Fibroblast of lung (primary cell): ENCODE results near the gene TRAF3. TPM values are rescaled to one million over a fixed set of nuclear protein-coding genes. Genes with fewer than 3 reads are reported as not detected.

ENCODE experiments used
- DNase-seq, 2 donors: peaks; one replicate each; pipeline versions ENCODE4 v3.0.0 to v3.0.0-alpha.2; 2010; ENCODE audit warnings: low read depth in 2 of 2
- H2AFZ ChIP-seq: 2 replicates; pipeline ENCODE4 v1.5.1; 2012; ENCODE audit warnings: low read length, control low read depth, inconsistent platforms
- H3K27ac ChIP-seq: 2 replicates; pipeline ENCODE4 v1.5.1; 2011; ENCODE audit warnings: low read length, control low read depth; ENCODE audit not compliant: insufficient read depth
- H3K27me3 ChIP-seq: 2 replicates; pipeline ENCODE4 v1.5.1; 2011; ENCODE audit warnings: mild to moderate bottlenecking, low read length; ENCODE audit not compliant: control insufficient read depth, insufficient read depth
- H3K36me3 ChIP-seq: 2 replicates; pipeline ENCODE4 v1.5.1; 2011; ENCODE audit warnings: low read length; ENCODE audit not compliant: control insufficient read depth, insufficient read depth
- H3K4me1 ChIP-seq: 2 replicates; pipeline ENCODE4 v1.5.1; 2011; ENCODE audit warnings: low read length; ENCODE audit not compliant: control insufficient read depth, insufficient read depth; ENCODE audit errors: extremely low read depth
- H3K4me2 ChIP-seq: 2 replicates; pipeline ENCODE4 v1.5.1; 2011; ENCODE audit warnings: low read length, control low read depth; ENCODE audit not compliant: insufficient read depth; ENCODE audit errors: extremely low read depth
- H3K4me3 ChIP-seq, 4 experiments: fragments of 200-600 bp in 1 of 4; sonication (generic) in 1 of 4; replicated peaks in 1 of 4; 2 replicates each; pipeline ENCODE4 v1.5.1; 2011 to 2016; ENCODE audit warnings: low read length in 4 of 4, low read depth in 3 of 4, mild to moderate bottlenecking in 3 of 4, control low read depth in 2 of 4, inconsistent platforms in 1 of 4, mixed read lengths in 1 of 4; ENCODE audit not compliant: insufficient read depth in 1 of 4; ENCODE audit errors: control extremely low read depth in 1 of 4
- H3K79me2 ChIP-seq: 2 replicates; pipeline ENCODE4 v1.5.1; 2012; ENCODE audit warnings: mild to moderate bottlenecking, low read length, inconsistent platforms; ENCODE audit not compliant: control insufficient read depth, insufficient read depth
- H3K9ac ChIP-seq: 2 replicates; pipeline ENCODE4 v1.5.1; 2011; ENCODE audit warnings: mild to moderate bottlenecking, low read length, control low read depth; ENCODE audit not compliant: insufficient read depth
- H3K9me3 ChIP-seq: 2 replicates; pipeline ENCODE4 v1.5.1; 2012; ENCODE audit warnings: low read depth, low read length; ENCODE audit not compliant: control insufficient read depth, insufficient read depth
- H4K20me1 ChIP-seq: 2 replicates; pipeline ENCODE4 v1.5.1; 2011; ENCODE audit warnings: low read length; ENCODE audit not compliant: control insufficient read depth, insufficient read depth; ENCODE audit errors: extremely low read depth
- CTCF ChIP-seq, 2 donors: IDR thresholded peaks in 1 of 2; conservative IDR thresholded peaks in 1 of 2; 1 replicate in 1 of 2; 2 replicates in 1 of 2; pipeline ENCODE4 v1.5.1; 2011 to 2012; ENCODE audit warnings: low read length in 2 of 2, control low read depth in 1 of 2, inconsistent platforms in 1 of 2, low read depth in 1 of 2, mild to moderate bottlenecking in 1 of 2
- EZH2 ChIP-seq: IDR thresholded peaks from 2 replicates; pipeline ENCODE4 v1.5.1; 2012; ENCODE audit warnings: low read length, control low read depth, mild to moderate bottlenecking; ENCODE audit errors: missing control alignments
- polyA plus RNA-seq, 2 donors: library from polyadenylated mRNA; depleted of rRNA in 1 of 2; stranded (reverse) in 1 of 2; unstranded in 1 of 2; fragments of >200 nt; gene quantifications; 2 replicates each; pipeline ENCODE4 v1.2.1, GENCODE V29; 2011 to 2012; ENCODE audit warnings: missing spikeins in 1 of 2
- total RNA-seq: library from RNA; depleted of rRNA; stranded (reverse); fragments of >200 nt; gene quantifications from 2 replicates; pipeline ENCODE4 v1.2.1, GENCODE V29; 2014

TRAF3 gene
- total and polyA plus RNA-seq, 2 donors (not counting 1 experiment from before 2014, with no cell fraction given) = 12.1 to 14.4 TPM

- Histone ChIP-seq H3K79me2 (no peaks in the 10 kb centered on the region), H3K4me3 (no peak overlapping the region), H3K36me3 (no peaks in the 10 kb centered on the region), H4K20me1 (no peaks in the 10 kb centered on the region), H3K9ac (no peak overlapping the region), H3K4me1 (peaks cover 2% of the 10 kb centered on the region), H2AFZ (no peak overlapping the region), H3K9me3 (no peaks in the 10 kb centered on the region), H3K27ac (no peak overlapping the region), H3K27me3 (no peaks in the 10 kb centered on the region), H3K4me2 (no peak overlapping the region)
- no peak for DNase-seq
- no peak for TF ChIP-seq EZH2
- TF ChIP-seq CTCF (conservative IDR thresholded peaks at IDR 0.05 in 1 of 2, IDR thresholded peaks at IDR 0.05 in 1 of 2; ENCODE audit: low read depth in 1 of 2, low read length in 2 of 2) = no peak
These were observed 120.2 kb downstream of the TRAF3 start for GRCh38 chr14:102897299-102898027.

DNA sequence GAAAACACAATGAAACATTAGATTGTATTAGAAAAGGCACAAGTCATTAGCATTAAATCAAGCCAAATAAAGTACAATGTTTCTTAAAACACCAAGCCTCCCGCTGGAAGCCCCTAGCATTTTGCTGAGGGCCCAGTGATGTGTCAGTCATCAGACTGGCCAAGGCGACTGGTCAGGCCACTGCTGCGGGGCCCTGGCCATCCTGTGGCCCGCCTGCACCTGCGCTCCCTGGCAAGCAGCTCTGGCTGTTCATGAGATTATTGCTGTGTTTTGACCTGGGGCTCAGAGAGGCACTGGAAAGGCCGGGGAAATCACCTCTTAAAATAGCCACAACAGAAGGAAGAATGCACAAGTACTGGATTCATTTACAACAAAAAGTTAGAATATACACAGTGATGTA, 121.0 kb downstream of the TRAF3 start:
- H3K27me3 ChIP-seq = no peaks in the 10 kb centered on the region
- H3K4me2 ChIP-seq = no peak overlapping the region
- TF ChIP-seq CTCF (conservative IDR thresholded peaks at IDR 0.05 in 1 of 2, IDR thresholded peaks at IDR 0.05 in 1 of 2; ENCODE audit: low read depth in 1 of 2, low read length in 2 of 2) (no peak), EZH2 (no peak)
- H3K9me3 ChIP-seq = no peaks in the 10 kb centered on the region
- H3K27ac ChIP-seq = no peak overlapping the region
- H3K36me3 ChIP-seq = no peaks in the 10 kb centered on the region
- H4K20me1 ChIP-seq = no peaks in the 10 kb centered on the region
- H3K4me1 ChIP-seq = peaks cover under 1% of the 10 kb centered on the region
- H3K79me2 ChIP-seq = no peaks in the 10 kb centered on the region
- no peak overlapping the region for H3K9ac ChIP-seq
- H2AFZ ChIP-seq = no peak overlapping the region
- DNase-seq = no peak
- H3K4me3 ChIP-seq = no peak overlapping the region

DNA sequence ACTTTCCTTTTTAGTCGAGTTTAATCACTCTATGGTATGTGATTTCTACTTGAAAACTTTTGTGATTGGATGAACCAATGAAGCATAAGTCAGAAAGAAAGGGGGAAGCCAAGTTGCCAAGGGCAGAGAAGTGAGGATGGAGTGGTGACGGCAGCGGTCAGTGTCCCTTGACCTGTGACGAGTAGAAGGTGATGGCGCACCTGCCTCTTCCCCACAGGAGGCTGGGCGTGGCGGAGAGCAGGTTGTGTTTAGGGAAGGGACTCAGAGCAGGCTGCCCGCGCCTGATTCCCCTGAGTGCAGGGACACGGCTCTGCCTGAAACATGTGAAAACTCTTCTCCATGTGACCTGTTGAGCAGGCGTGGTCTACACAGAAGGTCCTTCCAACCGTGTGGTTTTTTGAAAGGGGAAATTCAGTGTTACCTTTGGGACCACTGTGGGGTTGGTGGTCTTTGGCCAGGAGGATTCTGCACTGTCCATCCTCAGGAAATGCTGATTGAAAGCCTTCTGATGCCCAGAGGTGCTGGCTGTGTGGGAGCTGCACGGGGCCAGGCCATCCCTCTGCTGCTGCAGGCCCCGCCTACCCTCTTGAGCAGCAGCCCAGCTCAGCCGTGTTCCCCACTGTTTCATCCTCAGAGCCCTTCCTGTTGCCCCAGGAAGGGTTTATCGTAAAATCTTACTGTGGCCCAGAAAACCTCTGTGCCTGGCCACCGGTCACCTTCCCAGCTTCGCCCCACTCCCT, 121.7 kb downstream of the TRAF3 start:
- no peak overlapping the region for H2AFZ ChIP-seq
- no peak overlapping the region for H3K4me2 ChIP-seq
- DNase-seq = no peak
- no peaks in the 10 kb centered on the region for H3K27me3 ChIP-seq
- TF ChIP-seq CTCF (conservative IDR thresholded peaks at IDR 0.05 in 1 of 2, IDR thresholded peaks at IDR 0.05 in 1 of 2; ENCODE audit: low read depth in 1 of 2, low read length in 2 of 2) (no peak), EZH2 (no peak)
- H3K9me3 ChIP-seq = no peaks in the 10 kb centered on the region
- H3K9ac ChIP-seq = no peak overlapping the region
- no peak overlapping the region for H3K4me3 ChIP-seq
- H3K79me2 ChIP-seq = no peaks in the 10 kb centered on the region
- H4K20me1 ChIP-seq = no peaks in the 10 kb centered on the region
- H3K4me1 ChIP-seq = no peaks in the 10 kb centered on the region
- no peak overlapping the region for H3K27ac ChIP-seq
- H3K36me3 ChIP-seq = no peaks in the 10 kb centered on the region
